A673 (cell line): ENCODE measurements around the gene ST8SIA1. TPM values are rescaled to one million over a fixed set of nuclear protein-coding genes. Genes with fewer than 3 reads are reported as not detected.

Source experiments
- BruUV-seq: library from RNA; stranded (reverse); fragments of 400-500 nt; replicated peaks from 2 replicates; lab custom pipeline; 2021; lab: Mats Ljungman, UMichigan
- CTCF ChIA-PET: fragments of 300-600 bp; sonication (Branson Sonifier 250); formaldehyde crosslinking; loops from one replicate; lab custom pipeline; 2022; ENCODE audit warnings: antibody characterized with exemption; lab: Charles Lee
- POLR2A ChIA-PET: fragments of 300-600 bp; sonication (Branson Sonifier 250); formaldehyde crosslinking; loops from one replicate; lab custom pipeline; 2022; ENCODE audit warnings: antibody characterized with exemption; ENCODE audit not compliant: low non-redundant PET; lab: Charles Lee
- DNase-seq: peaks from one replicate; pipeline ENCODE4 v3.0.0-alpha.2; 2015; ENCODE audit warnings: low spot score
- H3K27ac ChIP-seq: fragments of 200-600 bp; sonication (generic); 2 replicates; pipeline ENCODE4 v1.5.1; 2016; ENCODE audit warnings: mixed run types, low read depth, mild to moderate bottlenecking, mixed read lengths, antibody characterized with exemption, low read length; ENCODE audit not compliant: poor library complexity, severe bottlenecking
- H3K27me3 ChIP-seq: fragments of 200-600 bp; sonication (generic); replicated peaks from 2 replicates; pipeline ENCODE4 v1.6.1; 2017; ENCODE audit warnings: mixed run types, low read depth, mild to moderate bottlenecking, mixed read lengths, antibody characterized with exemption, low read length; ENCODE audit not compliant: insufficient read depth, poor library complexity
- H3K36me3 ChIP-seq: fragments of 200-600 bp; sonication (generic); 2 replicates; pipeline ENCODE4 v1.6.1; 2016; ENCODE audit warnings: mixed run types, mild to moderate bottlenecking, mixed read lengths, antibody characterized with exemption, low read length; ENCODE audit not compliant: insufficient read depth, poor library complexity, severe bottlenecking
- H3K4me1 ChIP-seq: fragments of 200-600 bp; sonication (generic); 2 replicates; pipeline ENCODE4 v1.6.1; 2017; ENCODE audit warnings: mixed run types, mild to moderate bottlenecking, mixed read lengths, antibody characterized with exemption, low read length; ENCODE audit not compliant: insufficient read depth, poor library complexity, severe bottlenecking
- H3K4me3 ChIP-seq: fragments of 200-600 bp; sonication (generic); 2 replicates; pipeline ENCODE4 v1.5.1; 2016; ENCODE audit warnings: low read depth, mixed run types, mild to moderate bottlenecking, mixed read lengths, low read length; ENCODE audit not compliant: poor library complexity, severe bottlenecking
- H3K9me3 ChIP-seq: fragments of 200-600 bp; sonication (generic); 2 replicates; pipeline ENCODE4 v1.6.1; 2016; ENCODE audit warnings: mixed run types, low read depth, mild to moderate bottlenecking, mixed read lengths, antibody characterized with exemption, low read length; ENCODE audit not compliant: poor library complexity, severe bottlenecking
- EZH2 ChIP-seq: fragments of 200-600 bp; sonication (generic); IDR thresholded peaks from 2 replicates; pipeline ENCODE4 v1.6.1; 2017; ENCODE audit warnings: borderline replicate concordance, low read depth, mild to moderate bottlenecking, mixed read lengths, antibody characterized with exemption, low read length; ENCODE audit not compliant: poor library complexity, severe bottlenecking
- intact Hi-C: fragments of 100-400 bp; cut with micrococcal nuclease; formaldehyde crosslinking; loops from one replicate; pipeline ENCODE4 v1.10.0; 2022; ENCODE audit not compliant: unreplicated experiment
- total RNA-seq: library from RNA; stranded (reverse); gene quantifications from 2 replicates; pipeline ENCODE4 v1.2.3, GENCODE V29; 2021
- TF ChIP-seq, protein P1 (sequence below): fragments of 300-800, 200-600 bp; sonication (generic); conservative IDR thresholded peaks from 2 replicates; pipeline ENCODE4 v1.5.1; 2017; ENCODE audit warnings: low read depth, mild to moderate bottlenecking, antibody characterized with exemption, low read length, moderate library complexity, mixed read lengths

Gene ST8SIA1
- total RNA-seq, 1 experiment from 2014 or later: 0.28 TPM

DNA sequence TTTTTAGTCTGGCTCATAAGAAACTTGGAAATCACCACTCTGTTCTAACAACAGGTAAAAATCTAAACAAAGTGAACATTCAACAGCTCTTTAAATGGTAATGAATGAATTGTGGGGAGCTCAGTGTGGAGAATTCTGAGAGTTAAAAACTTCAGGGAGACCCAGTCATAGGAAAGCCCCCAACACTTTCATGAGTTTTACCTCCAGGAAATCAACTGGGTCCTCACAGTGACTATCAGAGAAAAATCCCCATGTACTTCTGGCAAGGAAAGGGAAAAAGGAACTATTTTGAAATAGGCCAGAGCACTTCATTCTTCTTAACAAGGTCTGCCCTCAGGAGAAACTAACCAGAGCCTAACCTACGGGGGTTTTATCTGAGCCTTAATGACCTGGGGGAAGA, 153.8 kb downstream of the ST8SIA1 start:
- ChIA-PET CTCF (no interaction called here), POLR2A (no interaction called here)
- Histone ChIP-seq H3K4me1 (no peaks in the 10 kb centered on the region), H3K27ac (no peak overlapping the region), H3K9me3 (no peaks in the 10 kb centered on the region), H3K4me3 (no peak overlapping the region), H3K27me3 (no peaks in the 10 kb centered on the region), H3K36me3 (no peaks in the 10 kb centered on the region)
- no peak for DNase-seq
- BruUV-seq: no TSS peak
- TF ChIP-seq, protein P1, sequence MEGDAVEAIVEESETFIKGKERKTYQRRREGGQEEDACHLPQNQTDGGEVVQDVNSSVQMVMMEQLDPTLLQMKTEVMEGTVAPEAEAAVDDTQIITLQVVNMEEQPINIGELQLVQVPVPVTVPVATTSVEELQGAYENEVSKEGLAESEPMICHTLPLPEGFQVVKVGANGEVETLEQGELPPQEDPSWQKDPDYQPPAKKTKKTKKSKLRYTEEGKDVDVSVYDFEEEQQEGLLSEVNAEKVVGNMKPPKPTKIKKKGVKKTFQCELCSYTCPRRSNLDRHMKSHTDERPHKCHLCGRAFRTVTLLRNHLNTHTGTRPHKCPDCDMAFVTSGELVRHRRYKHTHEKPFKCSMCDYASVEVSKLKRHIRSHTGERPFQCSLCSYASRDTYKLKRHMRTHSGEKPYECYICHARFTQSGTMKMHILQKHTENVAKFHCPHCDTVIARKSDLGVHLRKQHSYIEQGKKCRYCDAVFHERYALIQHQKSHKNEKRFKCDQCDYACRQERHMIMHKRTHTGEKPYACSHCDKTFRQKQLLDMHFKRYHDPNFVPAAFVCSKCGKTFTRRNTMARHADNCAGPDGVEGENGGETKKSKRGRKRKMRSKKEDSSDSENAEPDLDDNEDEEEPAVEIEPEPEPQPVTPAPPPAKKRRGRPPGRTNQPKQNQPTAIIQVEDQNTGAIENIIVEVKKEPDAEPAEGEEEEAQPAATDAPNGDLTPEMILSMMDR: no peak
- no peak for TF ChIP-seq EZH2
- intact Hi-C loops: no loop called here

DNA sequence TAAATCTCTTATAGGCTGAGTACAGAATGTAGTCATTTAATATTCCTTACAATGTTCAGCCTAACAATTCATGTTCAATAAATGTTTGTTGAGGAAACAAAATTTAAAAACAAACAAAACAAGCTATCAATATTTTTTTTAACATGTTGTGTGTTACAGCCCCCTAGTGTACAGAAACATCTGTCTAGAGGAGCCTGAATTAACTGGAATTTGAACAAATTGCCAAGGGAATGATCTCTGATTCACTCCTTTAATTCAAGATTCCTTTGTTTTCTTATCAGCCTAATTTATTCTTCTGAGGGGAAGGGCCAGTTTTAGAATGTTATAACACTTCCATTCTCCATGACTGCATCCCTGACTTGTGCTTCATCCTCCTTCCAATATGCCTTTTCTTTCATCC, 161.3 kb downstream of the ST8SIA1 start:
- CTCF ChIA-PET: no interaction called here
- no TSS peak for BruUV-seq
- H3K4me3 ChIP-seq: no peak overlapping the region
- POLR2A ChIA-PET: no interaction called here
- intact Hi-C loops: no loop called here
- no peak for TF ChIP-seq EZH2
- TF ChIP-seq, protein P1: peak; percentile 30; the same call in 1 of the 2 replicates
- H3K9me3 ChIP-seq: no peaks in the 10 kb centered on the region
- H3K27ac ChIP-seq: no peak overlapping the region
- peak; percentile 3 for DNase-seq
- H3K4me1 ChIP-seq: no peaks in the 10 kb centered on the region
- H3K27me3 ChIP-seq: no peaks in the 10 kb centered on the region
- no peaks in the 10 kb centered on the region for H3K36me3 ChIP-seq

DNA sequence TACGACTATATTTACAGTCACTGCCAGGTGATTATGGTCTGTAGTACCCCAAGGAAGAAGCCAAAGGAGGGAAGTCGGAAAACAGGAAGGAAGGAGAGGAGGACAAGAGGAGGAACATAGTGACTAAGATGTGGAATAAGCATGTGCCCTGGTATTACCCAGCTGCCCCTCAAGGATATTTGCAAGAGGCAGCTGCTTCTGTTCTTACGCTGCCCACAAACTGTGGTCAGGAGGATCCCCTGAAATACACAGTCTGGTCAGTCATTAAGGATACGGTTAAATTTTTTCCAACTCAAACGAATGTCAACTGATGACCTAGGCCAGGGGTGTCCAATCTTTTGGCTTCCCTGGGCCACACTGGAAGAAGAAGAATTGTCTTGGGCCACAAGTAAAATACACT, 162.0 kb downstream of the ST8SIA1 start:
- no peak for TF ChIP-seq EZH2
- TF ChIP-seq, protein P1: no peak
- ChIA-PET POLR2A (no interaction called here), CTCF (no interaction called here)
- H3K4me1 ChIP-seq: no peaks in the 10 kb centered on the region
- DNase-seq: no peak
- no peak overlapping the region for H3K27ac ChIP-seq
- BruUV-seq: no TSS peak
- H3K4me3 ChIP-seq: no peak overlapping the region
- no peaks in the 10 kb centered on the region for H3K36me3 ChIP-seq
- H3K27me3 ChIP-seq: no peaks in the 10 kb centered on the region
- intact Hi-C loops: no loop called here
- H3K9me3 ChIP-seq: no peaks in the 10 kb centered on the region
